T47D (cell line): ENCODE measurements around the gene KCNJ4.
A peak's percentile ranks its signal among the peaks of the same experiment; 100 is the strongest.

Experiments used
- DNase-seq, 2 experiments: peaks; one replicate each; pipeline versions ENCODE4 v3.0.0 to v3.0.0-alpha.2; 2011 to 2012; ENCODE audit warnings: low read depth in 1 of 2, low spot score in 1 of 2
- JUND ChIP-seq: IDR thresholded peaks from 2 replicates; pipeline ENCODE4 v1.6.1; 2012; ENCODE audit warnings: low read depth
- in situ Hi-C: cut with HindIII; loops from 2 replicates; pipeline ENCODE4 v1.10.0; 2016; ENCODE audit warnings: low sequenced_read_pairs, low pct_unique_long_range_greater_than_20kb

Gene KCNJ4

DNA sequence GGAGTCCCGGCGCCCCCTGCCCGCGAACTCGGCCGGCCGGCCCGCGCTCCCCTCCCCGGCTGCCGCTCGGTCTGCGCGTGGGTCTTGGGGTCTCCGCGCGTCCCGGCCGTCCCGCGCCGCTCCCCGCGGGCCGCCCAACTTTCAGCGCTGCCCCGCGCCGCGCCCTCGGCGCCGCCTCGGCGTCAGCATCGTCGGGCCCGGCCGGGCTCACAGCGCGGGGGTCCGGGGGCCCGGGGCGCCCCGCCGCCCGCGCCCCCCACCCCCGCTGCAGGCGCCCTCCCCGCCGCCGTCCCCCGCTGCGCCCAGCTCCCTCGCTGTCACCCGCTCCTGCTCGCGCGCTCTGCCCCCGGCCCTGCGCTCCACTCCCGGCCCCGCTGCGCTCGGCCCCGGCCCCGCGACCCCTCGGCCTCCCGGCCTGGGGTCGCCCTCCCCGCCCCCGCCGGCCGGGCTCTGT is at the start of gene KCNJ4:
Gene KCNJ4, minus strand, starts transcription at position 124 of the 454 bp plus-strand sequence. CDS start 27,067 bp downstream, outside the sequence.
- TF ChIP-seq JUND, result no peak
- DNase-seq, result no peak
- in situ Hi-C loops, result no loop called here

DNA sequence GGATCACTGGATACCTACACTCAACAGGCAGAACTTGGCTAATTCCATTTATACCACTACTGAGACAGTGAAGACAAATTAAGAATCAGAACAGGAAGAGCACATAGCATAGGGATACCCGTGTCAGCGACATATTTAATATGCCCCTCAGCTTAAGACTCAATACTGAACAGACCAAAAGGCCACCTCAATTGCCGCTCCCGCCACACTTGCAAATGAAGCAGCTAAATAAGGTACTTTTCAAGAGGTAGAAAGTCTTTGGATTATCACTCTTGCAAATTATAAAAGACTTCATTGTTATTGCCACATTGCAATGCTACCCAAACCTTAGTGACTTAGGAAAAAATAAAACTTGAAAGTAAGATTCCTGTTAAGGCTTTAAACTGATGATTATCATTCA is 48.0 kb upstream of the KCNJ4 start:
- no peak for DNase-seq
- in situ Hi-C loops, result no loop called here
- no peak for TF ChIP-seq JUND

DNA sequence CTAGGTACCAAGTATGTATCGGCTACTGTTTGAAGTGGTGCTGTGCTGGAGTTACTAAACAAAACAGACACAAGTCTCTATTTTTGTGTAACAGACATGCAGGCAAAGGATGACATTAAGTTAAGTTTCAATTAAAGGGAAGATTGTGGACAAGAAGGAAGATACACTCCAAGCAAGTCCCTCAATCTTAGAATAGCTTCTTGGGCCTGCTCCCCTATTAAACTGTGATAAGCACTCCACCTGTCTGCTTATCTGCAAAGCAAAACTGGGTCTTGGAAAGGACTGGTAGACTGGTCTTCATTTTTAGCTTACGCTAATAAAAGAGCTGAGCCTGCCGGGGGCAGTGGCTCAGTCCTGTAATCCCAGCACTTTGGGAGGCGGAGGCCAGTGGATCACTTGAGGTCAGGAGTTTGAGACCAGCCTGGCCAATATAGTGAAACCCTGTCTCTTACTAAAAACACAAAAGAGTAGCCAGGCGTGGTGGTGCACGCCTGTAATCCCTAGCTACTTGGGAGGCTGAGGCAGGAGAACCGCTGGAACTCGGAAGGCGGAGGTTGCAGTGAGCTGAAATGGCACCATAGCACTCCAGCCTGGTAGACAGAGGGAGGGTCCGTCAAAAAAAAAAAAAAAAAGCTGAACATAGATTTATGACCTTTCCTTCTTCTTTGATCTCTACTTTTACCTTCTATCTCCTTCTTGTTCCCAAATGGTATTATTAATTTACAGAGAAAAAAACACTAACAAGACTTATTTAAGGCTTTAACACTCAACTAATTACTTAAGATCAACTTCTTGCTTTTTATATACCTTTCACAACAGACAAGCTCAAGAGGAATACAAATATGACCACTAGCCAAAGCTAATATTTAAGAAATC is 47.0 kb upstream of the KCNJ4 start:
- in situ Hi-C loops, result no loop called here
- DNase-seq, result no peak
- no peak for TF ChIP-seq JUND

DNA sequence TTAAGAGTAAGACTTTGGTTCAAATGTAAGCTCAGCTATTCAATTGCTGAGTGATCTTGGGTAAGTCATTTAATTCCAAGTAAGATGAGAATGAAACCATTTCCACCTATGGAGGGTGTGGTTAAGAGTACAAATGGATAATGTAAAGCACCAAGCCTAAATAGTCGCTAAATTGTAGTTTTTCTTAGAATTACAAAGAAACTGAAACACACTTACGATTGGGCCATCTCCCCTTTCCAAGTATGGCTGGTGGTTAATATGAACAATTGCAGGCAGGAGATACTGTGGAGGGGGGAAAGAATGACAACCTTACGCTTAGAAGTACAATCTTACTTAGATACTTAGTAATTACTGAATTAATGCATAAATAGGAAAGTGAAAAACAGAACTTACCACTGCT is 42.9 kb upstream of the KCNJ4 start:
- in situ Hi-C loops, result no loop called here
- TF ChIP-seq JUND, result no peak
- no peak for DNase-seq

DNA sequence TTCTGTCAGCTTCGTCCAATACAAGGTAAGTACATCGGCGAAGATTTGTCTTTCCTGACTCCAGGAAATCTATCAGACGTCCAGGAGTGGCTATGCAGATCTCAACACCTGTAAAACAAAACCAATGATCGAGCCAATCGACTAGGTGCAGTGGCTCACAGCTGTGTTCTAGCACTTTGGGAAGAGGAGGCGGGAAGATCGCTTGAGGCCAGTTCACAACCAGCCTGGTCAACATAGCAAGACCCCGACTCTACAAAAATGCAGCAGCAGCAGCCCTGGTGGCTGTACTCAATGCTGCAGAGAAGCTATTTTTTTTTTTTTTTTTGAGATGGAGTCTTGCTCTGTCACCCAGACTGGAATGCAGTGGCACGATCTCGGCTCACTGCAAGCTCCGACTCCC is 39.9 kb upstream of the KCNJ4 start:
- no peak for TF ChIP-seq JUND
- in situ Hi-C loops, result no loop called here
- no peak for DNase-seq

DNA sequence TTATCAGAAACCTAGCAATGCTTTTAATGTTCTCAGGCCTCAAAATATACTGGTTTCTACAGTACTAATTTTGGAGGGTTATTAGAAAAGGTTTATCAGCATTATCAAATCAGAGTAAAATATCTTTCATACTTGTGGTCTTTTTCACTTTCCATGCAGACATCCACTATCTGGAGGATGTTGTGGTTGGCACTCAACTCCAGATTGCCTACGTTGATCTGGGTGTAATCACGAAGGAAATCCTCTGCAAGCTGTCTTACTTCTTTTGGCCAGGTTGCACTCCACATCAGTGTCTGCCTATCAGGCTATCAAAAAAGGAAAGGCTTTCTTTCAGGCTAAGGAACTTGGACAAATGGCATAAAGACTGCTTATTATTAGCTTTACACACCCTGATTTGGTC is 39.5 kb upstream of the KCNJ4 start:
- in situ Hi-C loops, result no loop called here

DNA sequence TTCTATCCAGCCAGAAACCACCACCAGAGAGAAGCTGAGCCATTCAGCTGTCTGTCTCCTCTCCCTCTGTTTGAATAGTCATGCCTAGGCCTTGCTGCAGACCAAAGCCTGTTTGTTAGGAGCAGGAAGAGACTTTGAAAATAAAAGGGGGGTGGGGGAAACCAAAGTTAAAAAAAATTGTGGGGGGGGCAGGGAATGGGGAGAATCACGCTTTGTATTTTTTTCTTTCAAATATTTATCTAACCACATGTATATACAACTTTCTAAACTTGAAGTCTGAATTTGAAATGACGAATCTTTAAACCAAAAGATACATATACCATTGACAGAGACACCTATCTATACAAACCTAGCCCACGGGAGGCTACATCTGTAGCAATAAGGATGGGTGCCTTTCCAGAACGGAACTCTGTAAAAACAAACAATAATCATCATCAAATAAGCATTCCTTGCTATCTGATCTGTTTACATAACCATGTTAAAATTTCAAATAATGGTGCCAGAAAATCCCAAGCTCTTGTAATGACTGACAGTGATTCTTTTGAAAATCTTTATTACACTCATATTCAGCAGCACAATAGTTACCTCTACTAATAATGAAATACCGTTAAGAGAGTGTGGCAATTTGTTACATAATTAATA is 36.8 kb upstream of the KCNJ4 start:
- no peak for TF ChIP-seq JUND
- no peak for DNase-seq
- in situ Hi-C loops, result no loop called here

More for the DNA sequence above, 39.5 kb upstream of the KCNJ4 start:
- no peak for DNase-seq
- TF ChIP-seq JUND, result no peak

DNA sequence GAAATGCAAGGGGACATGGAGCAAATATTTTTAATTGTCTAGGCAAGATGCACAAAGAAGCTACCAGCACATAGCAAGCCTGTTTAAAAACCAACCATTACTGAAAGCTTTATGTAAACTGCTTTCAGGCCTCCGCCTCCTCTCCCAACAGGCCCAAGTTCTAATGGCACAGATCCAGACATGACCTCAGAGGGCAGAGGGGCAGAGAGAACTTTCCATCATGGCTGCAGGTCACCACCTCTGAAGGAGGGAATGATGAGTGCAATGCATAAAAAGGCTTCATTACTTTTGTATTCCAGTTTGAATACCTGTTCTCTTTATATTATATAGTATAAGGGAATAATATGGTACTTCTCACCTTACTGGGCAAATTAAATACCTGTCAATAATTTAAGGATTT is 35.9 kb upstream of the KCNJ4 start:
- in situ Hi-C loops, result no loop called here
- peak in 1 of 2 experiments; percentile 42 for DNase-seq
- TF ChIP-seq JUND, result no peak

DNA sequence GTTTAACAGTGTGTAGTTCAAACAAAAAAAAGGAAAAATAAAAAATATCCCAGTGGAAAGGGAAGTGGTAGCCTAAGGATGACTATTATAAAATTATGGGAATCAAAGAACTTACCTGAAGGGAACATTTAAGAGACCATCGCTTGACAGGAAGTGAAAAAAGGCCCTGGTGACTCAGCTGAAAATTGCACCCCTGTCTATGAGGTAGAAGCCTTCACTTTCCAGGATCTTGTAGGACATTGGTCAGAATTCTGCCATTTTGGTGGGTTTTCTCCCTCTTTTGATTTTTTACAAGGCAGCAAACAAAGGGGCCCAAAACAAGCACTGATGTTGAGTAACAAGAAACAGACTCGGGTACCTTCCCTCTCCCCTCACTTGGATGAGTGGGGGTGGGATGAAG is 35.5 kb upstream of the KCNJ4 start:
- no peak for DNase-seq
- no peak for TF ChIP-seq JUND
- in situ Hi-C loops, result no loop called here

DNA sequence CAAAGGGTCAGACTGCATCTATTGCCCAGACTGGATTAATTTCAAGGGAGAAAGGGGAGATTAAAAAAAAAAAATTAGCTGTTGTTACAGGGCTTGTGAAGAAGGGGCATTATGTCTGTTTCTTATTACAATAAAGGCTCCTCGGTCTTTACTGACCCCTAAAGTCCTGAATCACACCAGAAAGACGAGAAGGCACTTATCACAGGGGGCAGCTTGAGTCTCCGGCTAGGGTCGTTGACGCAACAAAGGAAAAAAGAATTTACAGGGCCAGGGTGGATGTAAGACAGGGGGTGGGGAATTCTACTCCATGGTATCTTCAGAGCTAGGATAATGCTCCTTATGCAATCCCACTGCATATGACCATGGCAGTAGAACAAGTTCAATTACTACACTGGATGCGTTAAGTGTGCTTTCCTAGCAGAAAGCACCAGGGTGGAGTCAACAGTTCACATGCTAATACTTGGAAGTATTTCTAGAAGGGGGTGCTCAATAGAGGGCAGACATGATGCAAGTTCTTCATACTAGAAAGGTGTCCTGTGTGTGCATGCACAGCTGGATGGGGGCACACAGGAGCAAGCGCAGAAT is 34.7 kb upstream of the KCNJ4 start:
- in situ Hi-C loops, result no loop called here
- no peak for DNase-seq
- no peak for TF ChIP-seq JUND

DNA sequence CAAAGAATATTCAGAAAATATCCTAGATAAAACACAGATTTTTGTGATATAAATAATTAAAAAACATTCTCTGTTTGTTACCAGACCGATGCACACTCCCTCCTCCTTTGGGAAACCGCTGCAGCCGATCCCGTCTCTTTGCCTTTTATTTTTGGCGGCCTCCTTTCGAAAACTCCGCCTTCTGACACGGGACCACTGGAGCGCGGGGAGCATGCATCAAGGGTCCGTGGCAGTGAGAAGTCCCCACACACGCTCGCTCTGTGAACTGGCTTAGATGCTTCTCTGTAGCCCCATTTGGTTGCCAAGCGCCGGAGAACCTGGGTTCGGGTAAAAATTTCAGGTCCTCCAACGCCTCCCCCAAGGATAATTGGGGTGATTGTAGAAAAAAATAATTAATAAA is 34.1 kb upstream of the KCNJ4 start:
- no peak for DNase-seq
- no peak for TF ChIP-seq JUND
- in situ Hi-C loops, result no loop called here

DNA sequence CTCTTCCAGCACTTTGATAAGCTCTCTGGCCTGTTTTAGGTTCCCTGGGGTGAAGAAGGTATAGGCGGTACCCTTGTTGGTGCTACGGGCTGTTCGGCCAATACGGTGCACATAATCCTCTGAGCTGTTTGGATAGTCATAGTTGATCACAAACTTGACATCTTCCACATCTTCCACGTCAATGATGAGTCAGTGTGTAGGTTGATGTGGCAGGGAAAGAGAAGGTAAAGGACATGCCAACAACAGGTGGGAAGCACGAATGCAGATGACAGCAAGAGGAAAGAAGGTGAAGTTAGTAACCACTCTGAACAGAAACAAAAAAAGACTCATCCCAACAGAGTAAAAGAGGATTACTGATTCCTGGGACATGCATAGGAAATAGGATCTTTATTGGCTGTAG is 32.9 kb upstream of the KCNJ4 start:
- no peak for DNase-seq
- no peak for TF ChIP-seq JUND
- in situ Hi-C loops, result no loop called here

DNA sequence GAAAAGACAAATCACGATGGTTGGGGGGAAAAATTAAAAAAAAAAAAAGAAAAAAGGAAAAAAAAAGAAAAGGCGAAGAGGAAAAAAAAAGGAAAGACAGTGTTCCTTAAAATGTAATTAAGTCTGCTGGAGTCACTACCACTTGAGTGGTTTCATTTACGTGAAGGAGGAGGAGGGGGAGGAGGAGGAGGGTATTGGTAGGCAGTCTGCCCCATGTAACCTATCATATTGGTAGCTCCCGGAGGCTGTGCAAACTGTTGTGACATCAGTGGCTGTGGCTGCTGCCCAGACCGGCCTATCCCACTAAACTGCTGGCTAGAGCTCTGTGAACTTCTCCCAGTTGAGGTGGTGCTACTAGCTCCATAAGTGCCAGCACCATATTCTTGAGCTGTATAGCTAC is 30.8 kb upstream of the KCNJ4 start:
- no peak for TF ChIP-seq JUND
- DNase-seq, result peak in 1 of 2 experiments; percentile 37
- in situ Hi-C loops, result no loop called here
